HG03469 (cell line): ENCODE data around the gene MYO10.
"Not testable (repeated sequence)": the region's sequence is repeated elsewhere in the genome, so short reads cannot be mapped to it uniquely, and the experiment has no call there.

Experiments
- ATAC-seq: cut with Tn5 transposase; IDR thresholded peaks from one replicate; pipeline ENCODE4 v1.9.1; 2021; ENCODE audit warnings: mild to moderate bottlenecking, moderate library complexity, moderate number of reproducible peaks; ENCODE audit not compliant: unreplicated experiment

MYO10 gene

DNA sequence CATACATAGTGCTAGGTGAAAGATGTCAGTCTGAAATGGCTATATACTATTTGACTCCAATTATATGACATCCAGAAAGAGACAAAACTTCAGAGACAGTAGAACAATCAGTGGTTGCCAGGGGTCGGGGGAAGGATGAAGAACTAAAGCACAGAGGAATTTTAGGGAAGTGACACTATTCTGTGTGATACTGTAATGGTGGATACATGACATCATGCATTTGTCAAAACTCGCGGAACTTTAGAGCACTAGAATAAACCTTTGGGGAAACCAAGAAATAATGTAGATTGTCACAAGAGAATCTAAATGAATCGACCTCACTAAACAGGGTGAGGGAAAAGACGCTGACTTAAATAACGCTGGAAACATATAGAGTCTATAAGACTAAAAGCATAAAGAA is 212.3 kb downstream of the MYO10 start:
- no peak for ATAC-seq

DNA sequence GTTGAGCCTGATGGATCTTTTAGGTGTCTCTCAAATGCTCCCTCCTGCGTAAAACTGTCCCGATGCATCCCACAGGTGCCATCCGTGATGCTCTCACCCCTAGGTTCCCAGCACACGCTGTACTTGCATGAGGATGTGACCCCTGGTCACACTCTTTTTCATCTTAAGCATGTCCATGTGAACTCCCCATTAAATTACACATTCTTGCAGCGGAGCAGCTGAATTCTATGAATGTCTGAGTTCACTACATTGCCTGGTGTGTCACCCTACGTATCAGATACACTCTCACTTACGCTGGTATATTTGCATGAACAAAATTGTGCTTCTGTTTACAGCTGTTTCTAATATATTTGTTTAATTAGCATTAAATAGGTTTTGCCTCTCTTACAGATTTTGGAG is 214.0 kb downstream of the MYO10 start:
- no peak for ATAC-seq

- ATAC-seq = no peak
Observed at GRCh38 chr5:16721151-16722096, 214.7 kb downstream of the MYO10 start.

DNA sequence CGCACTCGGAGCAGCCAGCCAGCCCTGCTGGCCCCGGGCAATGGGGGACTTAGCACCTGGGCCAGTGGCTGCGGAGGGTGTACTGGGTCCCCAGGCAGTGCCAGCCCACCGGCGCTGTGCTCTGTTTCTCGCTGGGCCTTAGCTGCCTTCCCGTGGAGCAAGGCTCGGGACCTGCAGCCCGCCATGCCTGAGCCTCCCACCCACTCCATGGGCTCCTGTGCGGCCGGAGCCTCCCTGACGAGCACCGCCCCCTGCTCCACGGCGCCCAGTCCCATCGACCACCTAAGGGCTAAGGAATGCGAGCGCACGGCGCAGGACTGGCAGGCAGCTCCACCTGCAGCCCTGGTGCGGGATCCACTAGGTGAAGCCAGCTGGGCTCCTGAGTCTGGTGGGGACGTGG is 218.1 kb downstream of the MYO10 start:
- not testable (repeated sequence) for ATAC-seq

DNA sequence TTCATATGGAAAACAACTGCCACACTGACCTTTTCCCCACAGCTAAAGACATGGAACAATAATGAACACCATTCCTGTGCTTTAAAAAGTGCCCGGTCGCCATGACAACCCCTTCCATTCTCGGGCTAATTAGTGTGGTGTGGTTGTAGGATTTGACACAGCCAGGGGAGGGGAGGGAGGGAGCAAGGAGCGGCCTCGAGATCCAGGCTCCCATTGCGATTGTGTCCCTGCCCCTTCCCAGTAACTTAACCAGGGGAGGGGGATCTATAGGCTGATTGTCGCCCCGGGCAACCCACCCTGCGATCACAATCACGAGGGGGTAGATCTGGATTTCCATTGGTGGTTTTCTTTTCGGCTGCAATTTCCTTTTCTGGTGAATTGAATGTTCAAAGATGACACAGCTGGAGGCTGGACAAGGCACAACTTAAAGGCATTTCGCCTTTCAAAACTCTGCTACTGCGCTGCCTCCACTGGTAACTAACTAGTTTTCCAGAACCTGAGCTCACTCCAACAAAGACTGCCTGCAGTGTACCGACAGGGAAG is 222.6 kb downstream of the MYO10 start:
- no peak for ATAC-seq

DNA sequence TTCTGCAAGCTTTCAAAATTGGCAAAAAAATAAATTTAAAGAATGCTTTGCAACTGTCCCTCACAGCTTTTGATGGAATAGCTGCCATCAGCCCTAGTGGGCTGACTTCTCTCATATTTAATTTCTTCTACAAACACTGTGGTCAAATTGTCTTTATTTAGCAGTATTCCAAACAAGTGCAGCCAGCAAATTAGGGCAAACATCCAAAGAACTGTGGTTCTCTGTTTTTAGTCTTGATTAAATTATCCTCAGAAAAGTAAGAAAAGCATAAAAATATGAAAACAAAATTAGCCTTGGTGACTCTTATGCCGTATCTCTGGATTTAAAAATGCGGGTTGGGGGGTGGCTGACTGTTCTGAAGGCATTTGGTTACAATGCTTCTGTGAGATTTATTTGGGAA is 223.5 kb downstream of the MYO10 start:
- no peak for ATAC-seq

GRCh38 chr5:16712178-16712577 is 223.9 kb downstream of the MYO10 start:
- ATAC-seq = no peak

DNA sequence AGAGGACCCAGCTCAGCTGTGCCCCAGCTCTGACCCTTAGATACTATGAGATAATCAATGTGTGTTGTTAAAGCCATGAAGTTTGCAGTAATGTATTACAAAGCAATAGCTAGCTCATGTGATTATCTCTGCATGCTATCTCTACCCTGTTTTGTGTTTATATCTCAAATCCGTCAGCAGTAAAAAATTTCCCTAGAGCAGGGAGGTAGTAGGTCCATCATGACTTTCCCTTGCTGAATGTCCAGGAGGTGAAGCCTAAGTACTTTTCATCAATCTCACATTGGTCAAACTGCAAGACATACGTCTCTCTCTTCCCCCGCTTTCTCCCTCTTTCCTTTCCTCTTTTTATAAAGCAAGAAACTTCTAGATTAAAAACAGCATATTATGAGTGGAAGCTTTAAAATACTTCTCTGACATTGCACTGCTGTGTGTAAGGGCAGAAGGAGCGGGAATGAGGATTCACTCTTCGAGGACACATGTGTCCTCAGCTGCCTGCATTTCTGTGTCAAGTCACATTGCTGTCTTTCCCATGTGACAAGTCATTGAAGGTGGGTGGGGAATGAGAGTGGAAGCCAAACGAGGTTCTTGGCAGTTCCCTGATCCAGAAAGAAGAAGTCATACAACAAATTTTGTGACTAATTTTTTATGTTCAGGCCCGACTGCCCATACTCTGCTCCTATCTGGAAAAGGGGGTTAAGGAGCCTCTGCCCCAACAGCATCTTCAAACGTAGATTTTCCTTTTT is 226.2 kb downstream of the MYO10 start:
- ATAC-seq = no peak

DNA sequence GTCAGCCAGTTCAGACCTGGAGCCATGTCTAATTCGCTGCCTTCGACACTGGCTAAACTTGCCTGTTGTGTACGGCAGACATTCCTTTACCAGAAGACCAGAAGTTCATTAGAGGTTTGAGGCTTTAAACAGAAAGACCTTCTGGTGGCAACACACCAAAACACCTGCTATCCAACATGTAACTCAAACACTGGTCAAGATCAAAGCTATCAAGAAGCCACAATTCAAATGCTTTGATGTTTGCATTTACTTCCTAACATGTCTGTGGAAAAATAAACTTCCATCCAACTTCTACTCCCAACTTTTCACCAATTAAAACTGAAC is 228.3 kb downstream of the MYO10 start:
- no peak for ATAC-seq

- no peak for ATAC-seq
Observed at GRCh38 chr5:16707168-16707868, 228.8 kb downstream of the MYO10 start.

- no peak for ATAC-seq
Observed at GRCh38 chr5:16704945-16705344, 231.1 kb downstream of the MYO10 start.

DNA sequence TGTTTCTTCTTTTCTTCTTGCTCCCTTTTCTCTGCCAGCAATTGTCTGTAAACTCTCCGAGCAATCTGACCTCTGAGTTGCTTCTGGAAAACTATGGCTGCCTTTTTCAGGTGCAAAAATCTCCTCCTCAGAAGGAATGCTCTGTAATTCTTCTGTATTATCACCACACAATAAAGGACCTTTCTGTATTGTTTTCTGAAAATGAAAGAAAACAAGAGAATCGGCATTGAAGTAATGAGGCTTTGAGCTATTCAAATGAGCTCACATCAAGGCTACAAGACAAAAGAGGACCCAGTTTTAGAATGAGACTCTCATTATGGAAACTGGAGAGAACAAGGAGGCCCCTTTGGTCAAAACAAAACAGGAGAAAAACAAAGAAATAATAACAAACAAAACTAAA is 233.1 kb downstream of the MYO10 start:
- no peak for ATAC-seq

DNA sequence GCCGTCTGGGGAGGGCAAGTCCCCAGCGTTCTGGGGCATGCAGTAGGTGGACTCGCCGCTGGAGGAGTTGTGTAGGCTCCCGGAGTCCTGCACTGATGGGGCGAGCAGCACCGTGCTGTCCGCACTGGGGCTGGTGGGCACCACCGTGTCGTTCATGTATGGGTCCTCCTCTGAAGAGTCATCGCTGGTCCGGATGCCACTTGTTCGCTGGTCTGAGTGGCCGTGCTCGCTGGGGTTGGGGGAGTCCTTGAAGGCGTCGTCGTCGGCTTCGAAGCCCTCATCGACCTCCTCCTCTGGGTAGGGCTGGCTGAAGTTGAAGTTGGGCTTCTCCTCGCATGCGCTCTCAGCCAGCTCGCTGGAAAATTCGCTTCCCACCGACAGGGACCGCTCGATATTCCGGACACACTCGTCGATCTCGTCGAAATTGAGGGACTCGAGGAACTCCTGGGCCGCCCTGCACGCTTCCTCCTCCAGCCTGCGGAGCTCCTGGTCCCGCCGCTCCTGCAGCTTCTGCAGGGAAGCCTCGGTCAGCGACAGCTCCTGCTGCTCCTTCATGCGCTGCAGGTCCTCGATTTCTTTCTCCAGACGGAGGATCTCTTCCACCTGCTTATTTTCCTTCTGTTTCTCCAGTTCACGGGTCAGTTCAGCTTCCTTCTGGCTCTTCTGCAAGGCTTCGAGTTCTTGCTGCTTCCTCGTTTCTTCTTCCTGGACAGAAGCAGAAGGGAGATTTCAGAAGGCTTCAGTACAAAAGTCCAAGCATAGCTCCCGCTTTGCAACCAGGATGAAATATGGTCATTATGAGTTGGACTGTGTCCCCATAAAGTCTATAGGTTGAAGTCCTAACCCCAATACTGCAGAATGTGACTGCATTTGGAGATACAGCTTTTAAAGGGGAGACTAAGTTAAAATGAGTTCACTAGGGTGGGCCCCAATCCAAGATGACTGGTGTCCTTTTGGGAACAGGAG is 234.7 kb downstream of the MYO10 start:
- ATAC-seq = no peak

- ATAC-seq = no peak
Observed at GRCh38 chr5:16700081-16700480, 236.0 kb downstream of the MYO10 start.

GRCh38 chr5:16695779-16696178 is 240.3 kb downstream of the MYO10 start:
- ATAC-seq = no peak

GRCh38 chr5:16693879-16694278 is 242.2 kb downstream of the MYO10 start:
- no peak for ATAC-seq

GRCh38 chr5:16691731-16692130 is 244.4 kb downstream of the MYO10 start:
- ATAC-seq = no peak

DNA sequence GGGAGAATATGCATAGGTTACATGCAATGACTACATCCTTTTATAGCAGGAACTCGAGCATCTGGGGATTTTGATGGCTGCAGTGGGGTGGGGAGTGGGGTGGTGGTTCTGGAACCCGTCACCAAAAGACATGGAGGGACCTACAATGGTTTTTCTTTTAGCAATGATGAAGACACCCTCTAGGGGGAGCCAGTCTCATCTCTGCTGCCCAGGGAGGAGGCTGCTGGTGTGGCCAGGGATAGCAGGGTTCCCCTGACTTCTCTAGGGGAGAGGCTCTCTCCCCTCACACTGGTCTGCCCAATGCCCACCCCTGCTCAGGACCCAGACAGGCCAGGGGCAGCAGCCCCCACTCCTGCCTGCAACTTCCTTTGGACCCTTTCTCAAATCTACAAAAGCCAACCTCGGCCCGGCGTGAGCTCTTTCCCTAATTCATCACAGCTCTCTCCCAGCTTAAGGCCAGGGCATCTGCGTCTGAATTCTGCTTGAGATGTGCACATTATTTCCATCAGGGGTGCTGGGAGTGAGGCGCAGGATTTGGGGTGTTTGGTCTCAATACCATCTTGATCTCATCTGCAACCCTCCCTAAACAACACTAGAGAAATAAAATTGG is 245.7 kb downstream of the MYO10 start:
- peak; percentile 86 for ATAC-seq

GRCh38 chr5:16687898-16688297 is 248.2 kb downstream of the MYO10 start:
- ATAC-seq = no peak

DNA sequence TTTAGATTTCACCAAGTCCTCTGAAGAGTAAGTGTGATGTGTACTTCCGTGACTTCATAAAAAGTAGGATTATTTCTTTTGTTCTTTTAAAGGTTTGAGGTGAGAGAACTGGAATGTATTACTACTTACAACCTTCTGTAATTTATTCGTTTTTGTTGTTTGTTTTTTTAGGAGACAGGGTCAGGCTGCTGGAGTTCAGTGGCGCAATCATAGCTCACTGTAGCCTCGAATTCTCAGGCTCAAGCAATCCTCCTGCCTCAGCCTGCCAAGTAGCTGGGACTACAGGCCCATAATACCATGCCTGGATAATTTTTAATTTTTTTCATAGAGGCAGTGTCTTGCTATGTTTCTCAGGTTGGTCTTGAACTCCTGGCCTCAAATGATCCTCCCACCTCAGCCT is 251.0 kb downstream of the MYO10 start:
- no peak for ATAC-seq
